Measurements from ENCODE around the gene CCNY.

DNA sequence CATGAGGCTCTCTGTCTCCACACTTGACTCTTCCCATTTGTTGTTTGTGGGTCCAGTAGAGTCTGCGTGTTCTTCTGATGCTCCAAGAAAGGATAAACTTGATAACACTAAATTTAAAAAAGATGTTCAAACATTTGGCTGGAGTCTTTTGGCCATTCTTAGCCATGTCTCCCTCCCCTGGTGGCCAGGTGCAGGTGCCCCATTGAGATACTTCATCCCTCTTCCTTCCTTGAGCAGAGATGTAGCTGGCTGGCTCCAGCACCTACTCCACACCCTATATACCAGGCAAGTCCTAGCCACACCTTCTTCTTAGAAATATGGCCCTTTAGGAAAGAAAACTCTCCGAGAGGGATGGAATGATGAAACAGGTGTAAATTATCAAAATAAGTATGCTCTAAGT lies 165.6 kb downstream of the CCNY start:
- TF ChIP-seq, protein P1, sequence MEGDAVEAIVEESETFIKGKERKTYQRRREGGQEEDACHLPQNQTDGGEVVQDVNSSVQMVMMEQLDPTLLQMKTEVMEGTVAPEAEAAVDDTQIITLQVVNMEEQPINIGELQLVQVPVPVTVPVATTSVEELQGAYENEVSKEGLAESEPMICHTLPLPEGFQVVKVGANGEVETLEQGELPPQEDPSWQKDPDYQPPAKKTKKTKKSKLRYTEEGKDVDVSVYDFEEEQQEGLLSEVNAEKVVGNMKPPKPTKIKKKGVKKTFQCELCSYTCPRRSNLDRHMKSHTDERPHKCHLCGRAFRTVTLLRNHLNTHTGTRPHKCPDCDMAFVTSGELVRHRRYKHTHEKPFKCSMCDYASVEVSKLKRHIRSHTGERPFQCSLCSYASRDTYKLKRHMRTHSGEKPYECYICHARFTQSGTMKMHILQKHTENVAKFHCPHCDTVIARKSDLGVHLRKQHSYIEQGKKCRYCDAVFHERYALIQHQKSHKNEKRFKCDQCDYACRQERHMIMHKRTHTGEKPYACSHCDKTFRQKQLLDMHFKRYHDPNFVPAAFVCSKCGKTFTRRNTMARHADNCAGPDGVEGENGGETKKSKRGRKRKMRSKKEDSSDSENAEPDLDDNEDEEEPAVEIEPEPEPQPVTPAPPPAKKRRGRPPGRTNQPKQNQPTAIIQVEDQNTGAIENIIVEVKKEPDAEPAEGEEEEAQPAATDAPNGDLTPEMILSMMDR (IDR thresholded peaks at IDR 0.05), result no peak
- TF ChIP-seq ELF4 (CRISPR knock-in tag; IDR thresholded peaks at IDR 0.05; ENCODE audit: low read depth) (no peak), NFYB (CRISPR knock-in tag; conservative IDR thresholded peaks at IDR 0.05; ENCODE audit: low read depth) (no peak), ZNF317 (CRISPR knock-in tag; IDR thresholded peaks at IDR 0.05; ENCODE audit: borderline replicate concordance, low read depth) (no peak), ZSCAN18 (CRISPR knock-in tag; IDR thresholded peaks at IDR 0.05) (no peak), HMGXB4 (CRISPR knock-in tag; IDR thresholded peaks at IDR 0.05) (no peak), STAT6 (CRISPR knock-in tag; conservative IDR thresholded peaks at IDR 0.05; ENCODE audit: low read depth) (no peak), TCF7 (CRISPR knock-in tag; IDR thresholded peaks at IDR 0.05; ENCODE audit: low read depth) (no peak), PRDM15 (CRISPR knock-in tag; IDR thresholded peaks at IDR 0.05) (no peak), ESRRA (CRISPR knock-in tag; IDR thresholded peaks at IDR 0.05; ENCODE audit: borderline replicate concordance) (no peak), USF1 (CRISPR knock-in tag; IDR thresholded peaks at IDR 0.05) (no peak)
- TF ChIP-seq, protein P2, sequence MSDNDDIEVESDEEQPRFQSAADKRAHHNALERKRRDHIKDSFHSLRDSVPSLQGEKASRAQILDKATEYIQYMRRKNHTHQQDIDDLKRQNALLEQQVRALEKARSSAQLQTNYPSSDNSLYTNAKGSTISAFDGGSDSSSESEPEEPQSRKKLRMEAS (CRISPR knock-in tag; IDR thresholded peaks at IDR 0.05), result no peak

All from WTC11 (cell line).